ENCODE measurements around the gene RBM4. TPM values are rescaled to one million over a fixed set of nuclear protein-coding genes. Genes with fewer than 3 reads are reported as not detected.
A peak's percentile ranks its signal among the peaks of the same experiment; 100 is the strongest.

Gene RBM4
- total RNA-seq, 1 donor from 2014 or later = 98.9 TPM

DNA sequence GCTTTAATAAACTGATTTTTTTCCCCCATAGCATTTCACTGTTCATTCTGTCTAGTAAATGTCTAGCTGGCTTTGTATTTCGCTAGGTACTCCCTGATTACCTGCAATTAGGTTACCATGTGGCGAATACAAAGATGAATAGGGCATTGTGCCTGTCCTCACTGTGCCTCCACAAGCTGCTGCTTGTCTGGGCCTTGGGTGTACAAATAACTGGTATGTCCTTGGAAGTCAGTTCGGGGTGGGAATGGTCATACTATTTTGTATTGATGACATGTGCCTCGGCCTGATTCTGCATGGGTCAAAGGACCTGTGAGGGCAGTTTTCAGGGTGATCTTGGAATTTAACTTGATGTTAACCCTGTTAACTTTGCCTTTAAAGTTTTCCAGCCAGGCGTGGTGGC is 11.4 kb downstream of the RBM4 start:
- intact Hi-C loops (cut with DNase I) = no loop called here
- no peak for DNase-seq
- no peak overlapping the region for H3K4me3 ChIP-seq
- peaks cover 84% of the 10 kb centered on the region for H3K36me3 ChIP-seq
- TF ChIP-seq, protein P1, sequence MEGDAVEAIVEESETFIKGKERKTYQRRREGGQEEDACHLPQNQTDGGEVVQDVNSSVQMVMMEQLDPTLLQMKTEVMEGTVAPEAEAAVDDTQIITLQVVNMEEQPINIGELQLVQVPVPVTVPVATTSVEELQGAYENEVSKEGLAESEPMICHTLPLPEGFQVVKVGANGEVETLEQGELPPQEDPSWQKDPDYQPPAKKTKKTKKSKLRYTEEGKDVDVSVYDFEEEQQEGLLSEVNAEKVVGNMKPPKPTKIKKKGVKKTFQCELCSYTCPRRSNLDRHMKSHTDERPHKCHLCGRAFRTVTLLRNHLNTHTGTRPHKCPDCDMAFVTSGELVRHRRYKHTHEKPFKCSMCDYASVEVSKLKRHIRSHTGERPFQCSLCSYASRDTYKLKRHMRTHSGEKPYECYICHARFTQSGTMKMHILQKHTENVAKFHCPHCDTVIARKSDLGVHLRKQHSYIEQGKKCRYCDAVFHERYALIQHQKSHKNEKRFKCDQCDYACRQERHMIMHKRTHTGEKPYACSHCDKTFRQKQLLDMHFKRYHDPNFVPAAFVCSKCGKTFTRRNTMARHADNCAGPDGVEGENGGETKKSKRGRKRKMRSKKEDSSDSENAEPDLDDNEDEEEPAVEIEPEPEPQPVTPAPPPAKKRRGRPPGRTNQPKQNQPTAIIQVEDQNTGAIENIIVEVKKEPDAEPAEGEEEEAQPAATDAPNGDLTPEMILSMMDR (IDR thresholded peaks at IDR 0.05) = no peak
- H3K4me1 ChIP-seq = peaks cover 29% of the 10 kb centered on the region
- H3K27ac ChIP-seq = no peak overlapping the region
- no peak for ATAC-seq
- no peaks in the 10 kb centered on the region for H3K27me3 ChIP-seq
- H3K9me3 ChIP-seq = no peaks in the 10 kb centered on the region

DNA sequence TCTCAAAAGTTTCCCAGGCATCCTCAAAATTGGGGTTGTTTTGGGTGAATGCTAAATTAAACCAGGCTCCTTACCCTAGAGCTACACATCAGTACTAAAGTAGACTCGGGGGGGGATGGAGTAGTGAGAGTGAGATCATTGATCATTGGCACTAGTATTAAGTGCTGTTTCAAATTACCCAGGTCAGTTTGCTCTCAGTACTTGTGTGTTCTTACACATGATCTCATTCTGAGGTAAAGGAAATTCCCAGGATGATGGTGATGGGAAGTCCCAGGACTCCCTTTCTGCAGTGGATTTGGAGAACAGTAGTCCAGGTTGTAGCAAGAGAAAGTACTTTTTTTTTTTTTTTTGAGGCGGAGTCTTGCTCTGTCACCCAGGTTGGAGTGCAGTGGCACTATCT is 12.5 kb downstream of the RBM4 start:
- no peak overlapping the region for H3K4me3 ChIP-seq
- H3K27me3 ChIP-seq = no peaks in the 10 kb centered on the region
- H3K36me3 ChIP-seq = peaks cover 77% of the 10 kb centered on the region
- peaks cover 18% of the 10 kb centered on the region for H3K4me1 ChIP-seq
- TF ChIP-seq, protein P1 (IDR thresholded peaks at IDR 0.05) = no peak
- no peaks in the 10 kb centered on the region for H3K9me3 ChIP-seq
- ATAC-seq = no peak
- intact Hi-C loops (cut with DNase I) = no loop called here
- H3K27ac ChIP-seq = no peak overlapping the region
- DNase-seq = no peak

DNA sequence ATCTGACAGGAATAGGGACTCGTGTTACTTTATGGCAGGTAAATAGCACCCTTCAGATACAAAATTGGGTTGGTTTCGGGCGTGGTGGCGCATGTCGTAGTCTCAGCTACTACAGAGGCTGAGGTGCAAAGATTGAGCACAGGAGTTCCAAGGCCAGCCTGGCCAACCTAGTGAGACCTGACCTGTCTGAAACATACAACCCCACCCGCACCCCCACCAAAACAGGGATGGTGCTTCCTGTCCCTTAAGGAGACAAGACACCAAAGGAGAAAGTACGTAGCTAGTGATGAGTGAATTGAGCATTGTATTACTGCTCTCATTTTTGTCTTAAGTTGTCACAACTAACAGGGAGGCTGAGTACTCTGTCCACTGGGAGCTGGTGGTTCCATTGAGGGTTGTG is 14.1 kb downstream of the RBM4 start:
- peaks cover 73% of the 10 kb centered on the region for H3K36me3 ChIP-seq
- H3K4me3 ChIP-seq = no peak overlapping the region
- intact Hi-C loops (cut with DNase I) = no loop called here
- no peak for DNase-seq
- no peak for ATAC-seq
- H3K9me3 ChIP-seq = no peaks in the 10 kb centered on the region
- TF ChIP-seq, protein P1 (IDR thresholded peaks at IDR 0.05) = no peak
- no peak overlapping the region for H3K27ac ChIP-seq
- H3K4me1 ChIP-seq = peaks cover 2% of the 10 kb centered on the region
- no peaks in the 10 kb centered on the region for H3K27me3 ChIP-seq

DNA sequence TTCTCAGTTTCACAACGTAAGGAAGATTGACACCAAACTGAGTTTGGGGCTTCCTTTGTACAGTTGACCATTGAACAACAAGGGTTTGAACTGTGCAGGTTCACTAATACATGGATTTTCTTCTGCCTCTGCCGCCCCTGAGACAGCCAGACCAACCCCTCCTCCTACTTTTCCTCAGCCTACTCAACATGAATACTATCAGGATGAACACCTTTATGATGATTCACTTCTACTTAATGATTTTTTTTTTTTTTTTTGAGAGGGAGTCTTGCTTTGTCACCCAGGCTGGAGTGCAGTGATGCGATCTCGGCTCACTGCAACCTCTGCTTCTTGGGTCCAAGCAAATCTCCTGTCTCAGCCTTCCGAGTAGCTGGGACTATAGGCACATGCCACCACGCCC is 14.6 kb downstream of the RBM4 start:
- intact Hi-C loops (cut with DNase I) = no loop called here
- H3K36me3 ChIP-seq = peaks cover 73% of the 10 kb centered on the region
- no peaks in the 10 kb centered on the region for H3K9me3 ChIP-seq
- H3K4me3 ChIP-seq = no peak overlapping the region
- no peak for ATAC-seq
- no peaks in the 10 kb centered on the region for H3K27me3 ChIP-seq
- TF ChIP-seq, protein P1 (IDR thresholded peaks at IDR 0.05) = no peak
- DNase-seq = no peak
- no peak overlapping the region for H3K27ac ChIP-seq
- no peaks in the 10 kb centered on the region for H3K4me1 ChIP-seq

DNA sequence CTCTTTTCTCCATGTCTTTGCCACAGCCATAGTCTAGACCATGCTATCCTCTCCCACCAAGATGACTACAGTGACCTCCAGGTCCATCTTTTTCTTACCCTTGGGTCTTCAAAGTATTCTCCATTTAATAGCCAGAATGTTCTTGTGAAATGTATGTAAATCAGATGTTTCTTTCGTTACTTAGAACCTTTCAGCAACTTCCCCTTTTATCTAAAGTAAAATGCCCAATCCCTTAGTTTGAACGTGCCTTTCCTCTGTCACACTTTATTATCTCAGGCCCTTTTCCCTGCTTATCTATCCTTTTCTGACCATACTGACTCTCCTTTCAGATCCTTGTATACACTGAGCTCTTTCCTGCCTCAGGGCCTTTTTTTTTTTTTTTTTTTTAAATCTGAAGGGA is 21.3 kb downstream of the RBM4 start:
- ATAC-seq = no peak
- H3K9me3 ChIP-seq = no peaks in the 10 kb centered on the region
- peaks cover 76% of the 10 kb centered on the region for H3K36me3 ChIP-seq
- TF ChIP-seq, protein P1 (IDR thresholded peaks at IDR 0.05) = no peak
- no peak for DNase-seq
- no peaks in the 10 kb centered on the region for H3K27me3 ChIP-seq
- no peak overlapping the region for H3K4me3 ChIP-seq
- H3K4me1 ChIP-seq = no peaks in the 10 kb centered on the region
- intact Hi-C loops (cut with DNase I) = no loop called here
- H3K27ac ChIP-seq = no peak overlapping the region

DNA sequence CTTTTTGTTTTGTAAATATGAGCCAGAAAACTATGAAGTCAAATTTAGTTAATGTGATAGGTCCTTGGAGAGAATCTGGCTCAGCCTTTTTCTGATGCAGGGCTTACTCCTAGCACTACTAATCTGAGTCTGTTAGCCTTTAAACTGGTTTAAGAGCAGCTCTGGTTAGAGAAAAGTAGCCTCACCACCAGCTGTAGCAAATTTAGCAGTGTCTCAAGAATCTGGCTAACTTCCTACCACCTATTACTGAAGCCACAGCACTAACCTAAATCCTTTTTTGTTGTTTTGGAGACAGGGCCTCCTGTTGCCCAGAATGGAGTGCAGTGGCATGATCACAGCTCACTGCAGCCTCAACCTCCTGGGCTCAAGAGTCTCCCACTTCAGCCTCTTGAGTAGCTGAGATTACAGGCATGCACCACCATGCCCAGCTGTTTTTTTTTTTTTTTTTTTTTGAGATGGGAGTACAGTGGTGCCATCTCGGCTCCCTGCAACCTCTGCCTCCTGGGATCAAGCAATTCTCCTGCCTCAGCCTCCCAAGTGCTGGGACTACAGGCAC is 25.3 kb downstream of the RBM4 start:
- H3K36me3 ChIP-seq = peaks cover 84% of the 10 kb centered on the region
- no peak overlapping the region for H3K27ac ChIP-seq
- ATAC-seq (peak; percentile 49), DNase-seq (no peak)
- intact Hi-C loops (cut with DNase I) = no loop called here
- H3K4me3 ChIP-seq = no peak overlapping the region
- H3K4me1 ChIP-seq = no peaks in the 10 kb centered on the region
- no peaks in the 10 kb centered on the region for H3K27me3 ChIP-seq
- no peaks in the 10 kb centered on the region for H3K9me3 ChIP-seq
- TF ChIP-seq, protein P1 (IDR thresholded peaks at IDR 0.05) = no peak
